Stimulated activated CD4-positive, alpha-beta T cell treated with anti-CD3 and anti-CD28 coated beads, Interleukin-12 subunit alpha, Interleukin-12 subunit beta, amount 100 ng/mL, for 4 hours (primary cell): ENCODE measurements around the gene NT5DC1.

ENCODE experiments used
- DNase-seq: peaks from one replicate; pipeline ENCODE4 v3.0.0-alpha.2; 2020

The NT5DC1 gene

DNA sequence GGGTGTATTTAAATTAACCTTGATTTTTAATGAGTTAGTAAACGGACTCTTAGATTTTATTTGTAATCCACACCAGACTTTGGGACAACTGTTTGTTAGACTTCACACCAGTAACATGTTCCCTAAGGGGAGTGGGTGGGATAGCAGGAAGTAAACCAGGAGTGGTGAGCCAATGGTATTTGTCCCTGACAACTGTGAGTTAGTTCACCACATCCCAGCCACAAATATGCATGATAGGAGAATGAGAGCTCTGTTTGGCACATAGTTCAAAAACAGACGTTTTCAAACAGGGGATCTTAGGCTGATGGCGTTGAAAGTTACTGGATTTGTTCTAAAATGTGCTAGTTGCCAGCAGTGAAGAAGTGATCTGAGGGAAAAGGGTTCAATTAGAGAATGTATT lies 44.0 kb downstream of the NT5DC1 start:
- DNase-seq = no peak

GRCh38 chr6:116145803-116146675 lies 45.4 kb downstream of the NT5DC1 start:
- no peak for DNase-seq

GRCh38 chr6:116152620-116153019 lies 52.0 kb downstream of the NT5DC1 start:
- DNase-seq = no peak

- no peak for DNase-seq
Observed at GRCh38 chr6:116154887-116155286, 54.2 kb downstream of the NT5DC1 start.

DNA sequence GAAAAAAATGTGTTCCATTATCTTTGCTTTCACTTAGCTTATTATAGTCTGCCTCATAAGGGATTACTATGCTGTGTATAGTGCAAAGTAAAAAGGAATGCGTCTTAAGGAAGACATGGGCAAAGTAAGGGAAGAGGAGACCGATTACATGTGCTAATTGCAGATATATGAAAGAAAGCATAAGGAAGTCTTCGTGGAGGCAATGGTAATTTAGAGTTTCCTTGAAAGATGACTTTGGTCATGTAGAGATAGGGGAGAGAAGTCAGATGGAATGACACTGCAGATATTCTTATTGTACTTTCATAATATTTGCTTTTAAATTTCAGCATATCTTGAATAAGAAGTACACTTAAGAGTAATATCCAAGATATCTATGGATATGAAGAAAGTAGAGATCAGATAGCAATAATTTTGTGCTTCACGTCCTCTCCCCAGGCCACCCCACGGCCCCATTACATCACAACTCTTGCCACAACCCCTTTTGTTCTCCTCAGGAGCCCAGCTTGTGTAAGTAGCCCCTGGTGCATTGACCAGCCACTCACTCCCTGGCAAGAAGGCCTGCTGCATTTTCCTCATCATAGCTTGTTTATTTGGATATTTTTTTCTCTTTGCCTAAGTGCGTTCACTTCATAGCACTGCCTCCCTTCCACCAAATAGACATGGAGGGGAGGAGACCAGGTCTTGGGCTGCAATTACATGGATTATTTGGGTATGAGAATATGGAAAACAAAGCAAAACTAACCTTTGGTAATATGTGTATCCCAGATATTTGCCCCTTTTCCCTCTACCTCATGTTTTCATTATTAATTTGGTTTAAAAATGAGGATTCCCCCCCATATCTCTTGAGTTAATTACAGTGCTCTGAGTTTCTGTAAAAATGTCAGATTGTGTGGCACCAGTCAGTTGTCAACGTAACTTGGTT lies 56.0 kb downstream of the NT5DC1 start:
- no peak for DNase-seq

DNA sequence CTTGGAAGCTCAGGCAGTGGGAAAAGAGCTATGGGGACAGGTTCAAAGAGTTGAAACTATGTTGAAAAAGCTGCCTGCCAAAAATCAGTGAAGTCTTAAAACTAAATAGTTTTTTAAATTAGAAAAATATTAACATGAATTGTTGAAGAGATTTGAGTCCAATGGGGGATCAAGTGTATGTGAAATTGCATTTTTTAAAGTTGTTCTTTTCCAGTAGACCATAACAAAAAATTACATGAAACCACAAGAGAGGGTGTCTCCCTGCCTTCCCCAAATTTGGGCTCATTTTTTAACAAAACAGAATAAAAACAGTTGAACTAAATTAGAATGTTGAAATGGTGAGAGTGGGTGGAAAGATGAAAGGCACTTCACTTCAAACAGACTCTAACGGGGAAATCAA lies 56.7 kb downstream of the NT5DC1 start:
- no peak for DNase-seq

DNA sequence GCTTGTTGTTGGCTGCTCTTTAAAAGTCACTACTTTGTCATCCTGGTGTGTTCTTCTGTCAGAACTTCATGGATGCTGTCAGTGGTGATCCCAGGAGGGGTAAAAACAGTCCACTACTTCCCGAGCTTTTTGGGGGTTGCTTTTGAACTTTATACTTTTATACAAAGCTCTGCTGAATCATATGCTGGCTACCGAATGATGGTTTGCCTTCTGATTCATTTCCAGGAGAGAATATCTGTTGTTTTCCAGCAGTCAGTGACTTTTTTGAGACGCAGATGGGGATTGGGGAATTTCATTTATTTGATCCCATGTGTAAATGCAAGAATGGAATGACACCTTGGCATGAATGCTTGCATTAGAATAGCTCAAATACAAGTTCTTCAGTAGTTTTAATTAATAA lies 58.0 kb downstream of the NT5DC1 start:
- no peak for DNase-seq

- no peak for DNase-seq
Observed at GRCh38 chr6:116159782-116160524, 59.3 kb downstream of the NT5DC1 start.

DNA sequence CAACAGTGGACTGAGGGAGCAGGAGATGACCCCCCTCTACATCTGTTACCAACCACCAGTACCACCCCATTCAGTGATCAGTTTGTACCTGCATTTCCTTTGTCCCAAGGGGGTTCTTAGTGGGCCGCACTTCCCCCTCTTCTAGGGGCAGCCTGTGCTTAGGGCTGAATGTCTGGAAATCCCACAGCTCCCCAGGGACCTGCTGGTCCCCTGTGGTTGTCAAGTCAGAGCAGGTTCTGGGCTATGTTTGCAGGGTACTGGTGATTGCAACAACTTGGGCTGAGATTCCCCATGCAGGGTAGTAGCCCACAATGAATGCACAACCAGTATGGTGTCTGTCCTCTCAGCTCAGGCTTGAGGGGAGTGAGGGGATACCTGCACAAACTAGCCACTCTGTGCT lies 64.9 kb downstream of the NT5DC1 start:
- DNase-seq = no peak

DNA sequence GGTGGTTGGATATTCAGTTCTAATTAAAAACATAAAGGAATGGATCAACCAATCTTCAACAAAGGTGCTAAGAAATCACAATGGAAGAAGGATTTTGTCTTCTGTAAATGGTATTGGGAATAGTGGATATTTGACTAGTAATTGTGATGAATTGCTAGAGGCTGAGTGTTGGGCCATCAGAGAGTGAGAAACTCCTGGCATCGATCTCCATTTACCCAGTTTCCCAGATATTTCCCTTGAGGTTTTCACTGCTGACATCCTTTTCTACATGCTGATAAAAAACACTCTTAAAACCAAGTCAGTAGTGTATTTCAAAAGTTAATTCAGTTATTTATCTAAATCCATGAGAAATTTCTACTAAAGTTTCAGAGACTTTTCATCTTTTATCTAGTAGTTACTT lies 65.7 kb downstream of the NT5DC1 start:
- no peak for DNase-seq

- DNase-seq = no peak
Observed at GRCh38 chr6:116168148-116168547, 67.5 kb downstream of the NT5DC1 start.

DNA sequence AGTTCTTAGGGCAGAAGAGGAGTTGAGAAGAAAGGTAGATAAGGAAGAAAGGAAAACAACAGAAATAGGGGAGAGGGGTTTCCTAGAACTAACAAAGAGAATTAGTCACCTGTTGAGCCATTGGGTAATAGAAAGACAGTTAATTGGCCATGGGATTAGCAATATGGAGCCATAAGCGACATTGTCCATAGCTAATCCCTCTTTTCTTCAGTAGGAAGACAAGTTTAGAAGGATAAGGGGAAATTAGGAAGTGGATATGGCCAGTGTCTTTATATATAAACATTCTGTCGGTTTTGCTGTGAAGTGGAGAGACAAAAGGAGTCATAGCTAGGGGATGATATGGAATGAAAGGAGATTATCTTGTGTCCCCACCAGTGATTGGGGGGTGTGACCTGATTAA lies 69.2 kb downstream of the NT5DC1 start:
- no peak for DNase-seq

DNA sequence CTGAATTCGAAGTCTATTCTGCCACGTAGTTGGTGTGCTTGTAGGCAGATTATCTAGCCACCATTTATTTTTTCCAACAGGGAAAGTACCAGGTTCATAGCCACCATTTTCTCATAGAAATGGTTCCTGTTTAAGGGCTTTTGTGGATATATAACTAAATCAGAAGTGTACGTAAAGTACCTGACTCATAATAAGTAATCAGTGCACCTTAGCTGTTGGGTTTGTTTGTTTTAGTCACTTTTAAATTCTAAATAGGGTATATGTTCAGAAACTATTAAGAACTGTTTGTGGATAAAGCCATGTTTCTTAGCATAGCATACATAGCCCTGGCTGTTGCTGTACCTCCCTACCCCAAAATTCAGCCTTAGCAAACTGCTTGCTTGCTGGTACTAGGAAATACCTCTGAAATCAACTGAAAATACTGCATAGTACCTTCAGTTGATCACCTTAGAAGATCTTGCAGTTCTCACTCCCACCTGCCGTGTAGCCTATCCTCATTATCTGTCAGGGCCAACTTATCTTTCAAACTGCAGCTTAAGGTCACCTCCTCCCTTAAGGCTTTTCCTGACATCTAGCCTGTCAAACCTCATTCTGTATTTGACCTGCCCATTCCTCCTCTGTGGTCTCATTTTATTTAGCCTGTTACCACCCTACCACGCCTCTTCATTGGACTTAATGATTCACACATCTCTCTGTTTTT lies 69.9 kb downstream of the NT5DC1 start:
- DNase-seq = no peak

GRCh38 chr6:116173928-116174327 lies 73.3 kb downstream of the NT5DC1 start:
- DNase-seq = no peak

DNA sequence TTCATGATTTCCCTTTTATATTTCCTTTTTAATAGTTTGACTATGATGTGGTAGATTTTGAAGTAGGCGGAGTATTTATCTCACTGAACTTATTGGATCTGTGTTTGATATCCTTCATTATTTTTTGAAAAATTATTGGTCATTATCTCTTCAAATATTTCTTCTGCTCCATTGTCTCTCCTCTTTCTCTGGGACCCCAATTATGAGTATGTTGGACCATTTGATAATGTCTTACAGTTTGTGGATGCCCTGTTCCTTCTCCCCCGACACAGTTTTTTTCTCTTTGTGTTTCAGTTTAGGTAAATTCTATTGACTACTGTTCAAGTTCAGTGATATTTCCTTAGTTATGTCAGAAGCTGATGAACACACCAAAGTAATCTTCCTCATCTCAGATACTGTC lies 74.7 kb downstream of the NT5DC1 start:
- no peak for DNase-seq

GRCh38 chr6:116176596-116176995 lies 75.9 kb downstream of the NT5DC1 start:
- DNase-seq = no peak

DNA sequence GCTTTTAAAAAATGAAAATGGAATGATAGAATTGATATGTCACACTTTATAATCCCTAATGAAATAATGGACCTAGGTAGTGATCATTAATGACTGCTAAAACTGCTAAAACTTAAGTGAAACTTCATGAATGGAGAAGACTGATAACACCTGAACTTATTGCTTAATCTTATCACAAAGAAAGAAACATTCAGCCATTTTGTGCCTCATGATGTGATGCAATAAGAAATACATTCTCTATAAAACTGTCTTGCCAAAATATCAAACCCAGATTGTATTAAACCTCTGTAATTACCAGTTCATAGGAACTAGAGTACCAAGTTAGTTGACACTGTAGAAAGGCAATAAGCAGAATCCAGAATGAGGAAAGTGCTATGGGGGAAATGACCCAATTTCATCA lies 79.7 kb downstream of the NT5DC1 start:
- no peak for DNase-seq

GRCh38 chr6:116189472-116189871 lies 88.8 kb downstream of the NT5DC1 start:
- DNase-seq = no peak

- DNase-seq = no peak
Observed at GRCh38 chr6:116190550-116190949, 89.9 kb downstream of the NT5DC1 start.

DNA sequence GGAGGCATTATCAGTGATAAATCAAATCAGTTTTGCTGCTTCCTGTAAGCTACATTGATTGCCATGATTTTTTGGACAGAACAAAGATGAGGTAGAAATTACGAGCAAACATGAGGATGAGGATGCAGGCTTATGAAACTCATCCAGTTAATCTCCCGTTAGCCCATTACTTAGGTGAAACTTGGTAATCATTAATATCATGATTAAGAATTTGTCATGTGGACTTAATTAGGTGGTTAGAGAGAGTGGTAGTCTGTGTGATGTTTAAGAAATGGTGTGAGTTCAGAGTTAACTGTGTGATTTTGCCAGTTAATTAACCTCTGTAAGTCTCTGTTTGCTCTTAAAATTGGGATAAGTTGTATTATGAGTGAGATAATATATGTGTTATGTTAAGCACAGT lies 91.2 kb downstream of the NT5DC1 start:
- DNase-seq = no peak

GRCh38 chr6:116192786-116193185 lies 92.1 kb downstream of the NT5DC1 start:
- DNase-seq = no peak

DNA sequence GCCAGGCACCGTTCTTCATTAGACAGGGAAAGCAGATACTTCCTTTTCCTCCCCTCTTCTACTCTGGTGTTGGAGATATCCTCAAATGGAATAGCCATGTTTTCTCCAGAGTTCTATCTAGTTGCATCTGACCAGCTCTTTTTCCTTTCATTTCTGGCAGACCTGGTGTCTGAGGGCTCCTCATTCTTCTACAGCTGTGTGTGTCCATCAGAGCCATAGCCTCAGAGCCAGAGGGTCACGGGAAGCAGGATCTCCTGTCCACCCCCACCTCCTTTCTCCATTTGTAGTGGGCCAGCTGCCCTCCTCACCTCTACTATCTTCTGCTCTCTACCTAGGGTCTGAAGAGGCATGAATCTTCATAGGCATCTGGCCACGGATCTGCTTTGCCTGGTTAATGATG lies 96.2 kb downstream of the NT5DC1 start:
- DNase-seq = no peak
